ENCODE data around the gene RTN4IP1.

DNA sequence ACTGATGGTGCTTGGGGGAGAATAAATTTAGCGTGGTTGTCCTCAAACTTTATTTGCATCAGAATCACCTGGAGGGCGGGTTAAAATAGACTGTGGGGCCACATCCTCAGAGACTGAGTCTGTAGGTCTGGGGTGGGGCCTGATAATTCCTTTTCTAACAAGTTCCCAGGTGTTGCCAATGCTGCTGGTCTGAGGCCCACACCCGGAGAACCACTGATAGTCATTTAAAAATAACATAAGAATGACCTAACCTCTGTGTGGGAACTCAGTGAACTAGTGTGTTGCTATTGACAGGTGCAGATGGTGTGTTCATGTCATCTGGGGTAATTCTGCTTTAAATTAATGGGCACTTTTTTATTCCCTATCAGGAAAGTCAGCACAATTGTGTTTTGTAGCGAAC is 64.8 kb downstream of the RTN4IP1 start:
- no peak for TF ChIP-seq POLR2A (IDR thresholded peaks at IDR 0.05)
- TF ChIP-seq, protein P1, sequence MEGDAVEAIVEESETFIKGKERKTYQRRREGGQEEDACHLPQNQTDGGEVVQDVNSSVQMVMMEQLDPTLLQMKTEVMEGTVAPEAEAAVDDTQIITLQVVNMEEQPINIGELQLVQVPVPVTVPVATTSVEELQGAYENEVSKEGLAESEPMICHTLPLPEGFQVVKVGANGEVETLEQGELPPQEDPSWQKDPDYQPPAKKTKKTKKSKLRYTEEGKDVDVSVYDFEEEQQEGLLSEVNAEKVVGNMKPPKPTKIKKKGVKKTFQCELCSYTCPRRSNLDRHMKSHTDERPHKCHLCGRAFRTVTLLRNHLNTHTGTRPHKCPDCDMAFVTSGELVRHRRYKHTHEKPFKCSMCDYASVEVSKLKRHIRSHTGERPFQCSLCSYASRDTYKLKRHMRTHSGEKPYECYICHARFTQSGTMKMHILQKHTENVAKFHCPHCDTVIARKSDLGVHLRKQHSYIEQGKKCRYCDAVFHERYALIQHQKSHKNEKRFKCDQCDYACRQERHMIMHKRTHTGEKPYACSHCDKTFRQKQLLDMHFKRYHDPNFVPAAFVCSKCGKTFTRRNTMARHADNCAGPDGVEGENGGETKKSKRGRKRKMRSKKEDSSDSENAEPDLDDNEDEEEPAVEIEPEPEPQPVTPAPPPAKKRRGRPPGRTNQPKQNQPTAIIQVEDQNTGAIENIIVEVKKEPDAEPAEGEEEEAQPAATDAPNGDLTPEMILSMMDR (IDR thresholded peaks at IDR 0.05) = no peak

Data from transverse colon (tissue), 3 donors.